HFFc6 (cell line): Measurements from ENCODE around the gene REEP5. TPM values are rescaled to one million over a fixed set of nuclear protein-coding genes. Genes with fewer than 3 reads are reported as not detected.

Experiments
- DNase-seq: peaks from one replicate; pipeline ENCODE4 v3.0.0-alpha.2; 2018
- H3K27ac Mint-ChIP-seq: 2 replicates; pipeline ENCODE4 v1.8.0; 2020; ENCODE audit warnings: mild to moderate bottlenecking, mixed read lengths
- H3K27me3 Mint-ChIP-seq: 2 replicates; pipeline ENCODE4 v1.8.0; 2021; ENCODE audit warnings: mild to moderate bottlenecking, moderate library complexity, mixed read lengths; ENCODE audit not compliant: insufficient read depth
- H3K36me3 Mint-ChIP-seq: 2 replicates; pipeline ENCODE4 v1.8.0; 2021; ENCODE audit warnings: low read depth, mixed read lengths
- H3K4me1 Mint-ChIP-seq: 2 replicates; pipeline ENCODE4 v1.8.0; 2020; ENCODE audit warnings: low read depth, mixed read lengths
- H3K4me3 Mint-ChIP-seq: 2 replicates; pipeline ENCODE4 v1.8.0; 2020; ENCODE audit warnings: mild to moderate bottlenecking, moderate library complexity, mixed read lengths
- H3K9me3 Mint-ChIP-seq: 2 replicates; pipeline ENCODE4 v1.8.0; 2020; ENCODE audit warnings: mild to moderate bottlenecking, mixed read lengths
- CTCF ChIP-seq: fragments of 200-600 bp; sonication (generic); IDR thresholded peaks from 2 replicates; pipeline ENCODE4 v1.5.0; 2021; ENCODE audit warnings: antibody characterized with exemption, mild to moderate bottlenecking
- total RNA-seq, 6 experiments: library from RNA; stranded (reverse); fragmentation: NEBNext Ultra II Directional; extraction: Animal tissue kit (Norgen Biotek cat#: 25700); gene quantifications; 2 replicates in 1 of 6; 3 replicates in 5 of 6; pipeline ENCODE4 v1.2.3, GENCODE V29; 2021

Gene REEP5
- total RNA-seq, 6 experiments from 2014 or later = 95.9 to 143 (median 107) TPM

- Mint-ChIP-seq H3K9me3 (no peaks in the 10 kb centered on the region), H3K36me3 (no peaks in the 10 kb centered on the region), H3K27me3 (no peaks in the 10 kb centered on the region; the same call in none of the 2 replicates), H3K27ac (no peak overlapping the region), H3K4me1 (peaks cover 27% of the 10 kb centered on the region), H3K4me3 (no peak overlapping the region)
- no peak for TF ChIP-seq CTCF
- DNase-seq = peak; percentile 14
These were observed 13.6 kb upstream of the REEP5 start for GRCh38 chr5:112935675-112936074.

GRCh38 chr5:112934366-112934663 is 12.3 kb upstream of the REEP5 start:
- no peaks in the 10 kb centered on the region for H3K36me3 Mint-ChIP-seq
- no peak for TF ChIP-seq CTCF
- H3K27ac Mint-ChIP-seq = peak overlapping the region; percentile 43
- no peak for DNase-seq
- H3K4me1 Mint-ChIP-seq = peaks cover 27% of the 10 kb centered on the region
- no peaks in the 10 kb centered on the region for H3K9me3 Mint-ChIP-seq
- no peak overlapping the region for H3K4me3 Mint-ChIP-seq
- peaks cover under 1% of the 10 kb centered on the region for H3K27me3 Mint-ChIP-seq

- TF ChIP-seq CTCF = no peak
- Mint-ChIP-seq H3K36me3 (no peaks in the 10 kb centered on the region), H3K27ac (peak overlapping the region; percentile 48), H3K27me3 (peaks cover 3% of the 10 kb centered on the region), H3K4me1 (peaks cover 27% of the 10 kb centered on the region), H3K4me3 (no peak overlapping the region), H3K9me3 (no peaks in the 10 kb centered on the region)
- peak; percentile 76 for DNase-seq
These were observed 11.8 kb upstream of the REEP5 start for GRCh38 chr5:112933651-112934365.

GRCh38 chr5:112933105-112933504 is 11.1 kb upstream of the REEP5 start:
- no peak overlapping the region for H3K27ac Mint-ChIP-seq
- DNase-seq = no peak
- no peak for TF ChIP-seq CTCF
- H3K9me3 Mint-ChIP-seq = no peaks in the 10 kb centered on the region
- no peaks in the 10 kb centered on the region for H3K36me3 Mint-ChIP-seq
- no peak overlapping the region for H3K4me3 Mint-ChIP-seq
- H3K4me1 Mint-ChIP-seq = peaks cover 27% of the 10 kb centered on the region
- peaks cover 3% of the 10 kb centered on the region for H3K27me3 Mint-ChIP-seq

GRCh38 chr5:112931473-112931872 is 9.4 kb upstream of the REEP5 start:
- Mint-ChIP-seq H3K4me3 (no peak overlapping the region), H3K4me1 (peaks cover 27% of the 10 kb centered on the region), H3K27ac (no peak overlapping the region), H3K36me3 (no peaks in the 10 kb centered on the region), H3K9me3 (no peaks in the 10 kb centered on the region), H3K27me3 (peaks cover 3% of the 10 kb centered on the region)
- no peak for TF ChIP-seq CTCF
- DNase-seq = no peak

GRCh38 chr5:112930082-112930344 is 8.0 kb upstream of the REEP5 start:
- no peak overlapping the region for H3K4me3 Mint-ChIP-seq
- H3K36me3 Mint-ChIP-seq = no peaks in the 10 kb centered on the region
- H3K27ac Mint-ChIP-seq = no peak overlapping the region
- no peak for TF ChIP-seq CTCF
- H3K4me1 Mint-ChIP-seq = peaks cover 19% of the 10 kb centered on the region
- peaks cover 3% of the 10 kb centered on the region for H3K27me3 Mint-ChIP-seq
- no peak for DNase-seq
- no peaks in the 10 kb centered on the region for H3K9me3 Mint-ChIP-seq
